ENCODE results near the gene SLC25A24. TPM values are rescaled to one million over a fixed set of nuclear protein-coding genes. Genes with fewer than 3 reads are reported as not detected.

The SLC25A24 gene
- total and polyA plus RNA-seq, 2 of the 13 experiments (the other 11 are each of a cell fraction or from before 2014, with no cell fraction given): 8.0 to 12.4 TPM

DNA sequence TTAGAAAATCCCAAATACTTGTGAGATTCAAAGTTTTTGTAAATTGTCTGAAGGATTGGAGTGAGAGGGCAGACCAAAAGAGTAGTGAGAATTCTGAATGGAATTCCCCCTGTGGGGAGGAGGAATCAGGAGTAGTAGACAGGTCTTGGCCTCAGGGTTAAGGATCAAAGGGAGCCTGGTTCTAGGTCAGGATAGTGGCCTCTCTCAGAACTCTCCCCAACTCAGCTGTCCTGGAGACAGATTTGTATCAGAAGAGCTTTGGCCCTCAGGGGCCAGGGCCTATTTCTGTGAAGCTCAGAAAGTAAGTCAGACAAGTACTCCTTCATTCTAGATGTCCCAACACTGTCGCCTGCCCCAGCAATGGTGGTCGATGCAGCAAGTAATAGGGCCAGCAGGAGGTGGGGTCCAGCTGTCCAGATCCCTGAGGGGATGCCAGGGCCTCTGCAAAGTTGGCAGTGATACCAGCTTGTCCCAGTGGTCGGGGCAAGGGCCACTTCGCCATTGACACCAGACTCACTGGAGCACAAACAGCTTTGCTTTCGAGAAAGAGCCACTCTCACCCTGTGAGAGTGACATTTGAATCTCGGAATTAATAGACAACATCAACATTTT is 115.2 kb downstream of the SLC25A24 start:
- intact Hi-C loops (cut with micrococcal nuclease; ENCODE audit: unreplicated experiment) (no loop called here), in situ Hi-C loops (cut with HindIII; ENCODE audit: extremely low pct_ligation_motif_present, low pct_unique_long_range_greater_than_20kb) (no loop called here)
- Histone ChIP-seq H3K4me1 (ENCODE audit: insufficient read depth, low read length) (no peaks in the 10 kb centered on the region), H2AFZ (ENCODE audit: low read length) (no peak overlapping the region), H3K79me2 (ENCODE audit: insufficient read depth, low read length) (no peaks in the 10 kb centered on the region), H3K9me3 (ENCODE audit: low read length) (no peaks in the 10 kb centered on the region), H4K20me1 (ENCODE audit: insufficient read depth, low read length) (no peaks in the 10 kb centered on the region), H3K36me3 (replicated peaks in 1 of 2; ENCODE audit: control insufficient read depth in 1 of 2, insufficient read depth in 2 of 2, low read length in 2 of 2) (no peaks in the 10 kb centered on the region), H3K9ac (ENCODE audit: insufficient read depth, low read depth, low read length) (no peak overlapping the region), H3K4me3 (replicated peaks in 1 of 3; ENCODE audit: insufficient read depth in 1 of 3, low read depth in 2 of 3, low read length in 3 of 3) (no peak overlapping the region), H3K27me3 (ENCODE audit: control insufficient read depth in 1 of 2, insufficient read depth in 2 of 2, low read length in 2 of 2) (no peaks in the 10 kb centered on the region), H3K4me2 (ENCODE audit: low read depth, low read length) (no peak overlapping the region), H3K27ac (ENCODE audit: extremely low read length, insufficient read depth, low read length) (no peak overlapping the region)
- ChIA-PET CTCF (ENCODE audit: low intra/inter-chr PET ratio, low total read pairs) (no interaction called here), POLR2A (no interaction called here)
- BruUV-seq (replicated peaks): no TSS peak
- no peak for ATAC-seq
- DNase-seq (ENCODE audit: low spot score): no peak
- WGBS (ENCODE audit: low lambda C conversion rate): 28% methylated on average over 6 of the region's 6 CpGs
- FAIRE-seq: no peak
- TF ChIP-seq BHLHE40 (IDR thresholded peaks at IDR 0.05; ENCODE audit: low read length) (no peak), ZNF496 (CRISPR knock-in tag; IDR thresholded peaks at IDR 0.05; ENCODE audit: insufficient replicate concordance) (no peak), MAZ (IDR thresholded peaks at IDR 0.05; ENCODE audit: borderline replicate concordance, low read depth, low read length) (no peak), MAZ (CRISPR knock-in tag; IDR thresholded peaks at IDR 0.05; ENCODE audit: low read depth) (no peak), KLF12 (CRISPR knock-in tag; IDR thresholded peaks at IDR 0.05; ENCODE audit: borderline replicate concordance) (no peak), SRSF1 (optimal IDR thresholded peaks at IDR 0.05; ENCODE audit: low read depth, low read length) (no peak), TBX2 (CRISPR knock-in tag; IDR thresholded peaks at IDR 0.05; ENCODE audit: borderline replicate concordance) (no peak)
- TF ChIP-seq, protein P1, sequence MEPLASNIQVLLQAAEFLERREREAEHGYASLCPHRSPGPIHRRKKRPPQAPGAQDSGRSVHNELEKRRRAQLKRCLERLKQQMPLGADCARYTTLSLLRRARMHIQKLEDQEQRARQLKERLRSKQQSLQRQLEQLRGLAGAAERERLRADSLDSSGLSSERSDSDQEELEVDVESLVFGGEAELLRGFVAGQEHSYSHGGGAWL (CRISPR knock-in tag; IDR thresholded peaks at IDR 0.05): no peak
- TF ChIP-seq, protein P2, sequence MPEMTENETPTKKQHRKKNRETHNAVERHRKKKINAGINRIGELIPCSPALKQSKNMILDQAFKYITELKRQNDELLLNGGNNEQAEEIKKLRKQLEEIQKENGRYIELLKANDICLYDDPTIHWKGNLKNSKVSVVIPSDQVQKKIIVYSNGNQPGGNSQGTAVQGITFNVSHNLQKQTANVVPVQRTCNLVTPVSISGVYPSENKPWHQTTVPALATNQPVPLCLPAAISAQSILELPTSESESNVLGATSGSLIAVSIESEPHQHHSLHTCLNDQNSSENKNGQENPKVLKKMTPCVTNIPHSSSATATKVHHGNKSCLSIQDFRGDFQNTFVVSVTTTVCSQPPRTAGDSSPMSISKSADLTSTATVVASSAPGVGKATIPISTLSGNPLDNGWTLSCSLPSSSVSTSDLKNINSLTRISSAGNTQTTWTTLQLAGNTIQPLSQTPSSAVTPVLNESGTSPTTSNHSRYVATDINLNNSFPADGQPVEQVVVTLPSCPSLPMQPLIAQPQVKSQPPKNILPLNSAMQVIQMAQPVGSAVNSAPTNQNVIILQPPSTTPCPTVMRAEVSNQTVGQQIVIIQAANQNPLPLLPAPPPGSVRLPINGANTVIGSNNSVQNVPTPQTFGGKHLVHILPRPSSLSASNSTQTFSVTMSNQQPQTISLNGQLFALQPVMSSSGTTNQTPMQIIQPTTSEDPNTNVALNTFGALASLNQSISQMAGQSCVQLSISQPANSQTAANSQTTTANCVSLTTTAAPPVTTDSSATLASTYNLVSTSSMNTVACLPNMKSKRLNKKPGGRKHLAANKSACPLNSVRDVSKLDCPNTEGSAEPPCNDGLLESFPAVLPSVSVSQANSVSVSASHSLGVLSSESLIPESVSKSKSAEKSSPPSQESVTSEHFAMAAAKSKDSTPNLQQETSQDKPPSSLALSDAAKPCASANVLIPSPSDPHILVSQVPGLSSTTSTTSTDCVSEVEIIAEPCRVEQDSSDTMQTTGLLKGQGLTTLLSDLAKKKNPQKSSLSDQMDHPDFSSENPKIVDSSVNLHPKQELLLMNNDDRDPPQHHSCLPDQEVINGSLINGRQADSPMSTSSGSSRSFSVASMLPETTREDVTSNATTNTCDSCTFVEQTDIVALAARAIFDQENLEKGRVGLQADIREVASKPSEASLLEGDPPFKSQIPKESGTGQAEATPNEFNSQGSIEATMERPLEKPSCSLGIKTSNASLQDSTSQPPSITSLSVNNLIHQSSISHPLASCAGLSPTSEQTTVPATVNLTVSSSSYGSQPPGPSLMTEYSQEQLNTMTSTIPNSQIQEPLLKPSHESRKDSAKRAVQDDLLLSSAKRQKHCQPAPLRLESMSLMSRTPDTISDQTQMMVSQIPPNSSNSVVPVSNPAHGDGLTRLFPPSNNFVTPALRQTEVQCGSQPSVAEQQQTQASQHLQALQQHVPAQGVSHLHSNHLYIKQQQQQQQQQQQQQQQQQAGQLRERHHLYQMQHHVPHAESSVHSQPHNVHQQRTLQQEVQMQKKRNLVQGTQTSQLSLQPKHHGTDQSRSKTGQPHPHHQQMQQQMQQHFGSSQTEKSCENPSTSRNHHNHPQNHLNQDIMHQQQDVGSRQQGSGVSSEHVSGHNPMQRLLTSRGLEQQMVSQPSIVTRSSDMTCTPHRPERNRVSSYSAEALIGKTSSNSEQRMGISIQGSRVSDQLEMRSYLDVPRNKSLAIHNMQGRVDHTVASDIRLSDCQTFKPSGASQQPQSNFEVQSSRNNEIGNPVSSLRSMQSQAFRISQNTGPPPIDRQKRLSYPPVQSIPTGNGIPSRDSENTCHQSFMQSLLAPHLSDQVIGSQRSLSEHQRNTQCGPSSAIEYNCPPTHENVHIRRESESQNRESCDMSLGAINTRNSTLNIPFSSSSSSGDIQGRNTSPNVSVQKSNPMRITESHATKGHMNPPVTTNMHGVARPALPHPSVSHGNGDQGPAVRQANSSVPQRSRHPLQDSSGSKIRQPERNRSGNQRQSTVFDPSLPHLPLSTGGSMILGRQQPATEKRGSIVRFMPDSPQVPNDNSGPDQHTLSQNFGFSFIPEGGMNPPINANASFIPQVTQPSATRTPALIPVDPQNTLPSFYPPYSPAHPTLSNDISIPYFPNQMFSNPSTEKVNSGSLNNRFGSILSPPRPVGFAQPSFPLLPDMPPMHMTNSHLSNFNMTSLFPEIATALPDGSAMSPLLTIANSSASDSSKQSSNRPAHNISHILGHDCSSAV (CRISPR knock-in tag; IDR thresholded peaks at IDR 0.05; ENCODE audit: borderline replicate concordance): no peak
- TF ChIP-seq, protein P3, sequence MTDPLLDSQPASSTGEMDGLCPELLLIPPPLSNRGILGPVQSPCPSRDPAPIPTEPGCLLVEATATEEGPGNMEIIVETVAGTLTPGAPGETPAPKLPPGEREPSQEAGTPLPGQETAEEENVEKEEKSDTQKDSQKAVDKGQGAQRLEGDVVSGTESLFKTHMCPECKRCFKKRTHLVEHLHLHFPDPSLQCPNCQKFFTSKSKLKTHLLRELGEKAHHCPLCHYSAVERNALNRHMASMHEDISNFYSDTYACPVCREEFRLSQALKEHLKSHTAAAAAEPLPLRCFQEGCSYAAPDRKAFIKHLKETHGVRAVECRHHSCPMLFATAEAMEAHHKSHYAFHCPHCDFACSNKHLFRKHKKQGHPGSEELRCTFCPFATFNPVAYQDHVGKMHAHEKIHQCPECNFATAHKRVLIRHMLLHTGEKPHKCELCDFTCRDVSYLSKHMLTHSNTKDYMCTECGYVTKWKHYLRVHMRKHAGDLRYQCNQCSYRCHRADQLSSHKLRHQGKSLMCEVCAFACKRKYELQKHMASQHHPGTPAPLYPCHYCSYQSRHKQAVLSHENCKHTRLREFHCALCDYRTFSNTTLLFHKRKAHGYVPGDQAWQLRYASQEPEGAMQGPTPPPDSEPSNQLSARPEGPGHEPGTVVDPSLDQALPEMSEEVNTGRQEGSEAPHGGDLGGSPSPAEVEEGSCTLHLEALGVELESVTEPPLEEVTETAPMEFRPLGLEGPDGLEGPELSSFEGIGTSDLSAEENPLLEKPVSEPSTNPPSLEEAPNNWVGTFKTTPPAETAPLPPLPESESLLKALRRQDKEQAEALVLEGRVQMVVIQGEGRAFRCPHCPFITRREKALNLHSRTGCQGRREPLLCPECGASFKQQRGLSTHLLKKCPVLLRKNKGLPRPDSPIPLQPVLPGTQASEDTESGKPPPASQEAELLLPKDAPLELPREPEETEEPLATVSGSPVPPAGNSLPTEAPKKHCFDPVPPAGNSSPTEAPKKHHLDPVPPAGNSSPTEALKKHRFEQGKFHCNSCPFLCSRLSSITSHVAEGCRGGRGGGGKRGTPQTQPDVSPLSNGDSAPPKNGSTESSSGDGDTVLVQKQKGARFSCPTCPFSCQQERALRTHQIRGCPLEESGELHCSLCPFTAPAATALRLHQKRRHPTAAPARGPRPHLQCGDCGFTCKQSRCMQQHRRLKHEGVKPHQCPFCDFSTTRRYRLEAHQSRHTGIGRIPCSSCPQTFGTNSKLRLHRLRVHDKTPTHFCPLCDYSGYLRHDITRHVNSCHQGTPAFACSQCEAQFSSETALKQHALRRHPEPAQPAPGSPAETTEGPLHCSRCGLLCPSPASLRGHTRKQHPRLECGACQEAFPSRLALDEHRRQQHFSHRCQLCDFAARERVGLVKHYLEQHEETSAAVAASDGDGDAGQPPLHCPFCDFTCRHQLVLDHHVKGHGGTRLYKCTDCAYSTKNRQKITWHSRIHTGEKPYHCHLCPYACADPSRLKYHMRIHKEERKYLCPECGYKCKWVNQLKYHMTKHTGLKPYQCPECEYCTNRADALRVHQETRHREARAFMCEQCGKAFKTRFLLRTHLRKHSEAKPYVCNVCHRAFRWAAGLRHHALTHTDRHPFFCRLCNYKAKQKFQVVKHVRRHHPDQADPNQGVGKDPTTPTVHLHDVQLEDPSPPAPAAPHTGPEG (CRISPR knock-in tag; IDR thresholded peaks at IDR 0.05): no peak

Measured in HepG2 (cell line).